ENCODE results near the gene SEMA5B. TPM values are rescaled to one million over a fixed set of nuclear protein-coding genes. Genes with fewer than 3 reads are reported as not detected.

The SEMA5B gene
- total and polyA plus RNA-seq, 7 donors: 0.08 to 1.1 (median 0.43) TPM

- Histone ChIP-seq H3K36me3 (ENCODE audit: insufficient read depth in 1 of 2, low read depth in 1 of 2) (no peaks in the 10 kb centered on the region), H3K27me3 (ENCODE audit: insufficient read depth in 3 of 3, low read length in 2 of 3) (peaks cover 0 to 23% (median 0%) of the 10 kb centered on the region in 3 donors), H3K4me1 (no peaks in the 10 kb centered on the region), H3K27ac (no peak overlapping the region), H3K4me3 (no peak overlapping the region), H3K9me3 (no peaks in the 10 kb centered on the region)
- TF ChIP-seq CTCF (IDR thresholded peaks at IDR 0.05): no peak
- no peak for DNase-seq
- intact Hi-C loops (cut with DNase I): no loop called here
- 46 to 50% (median 50%) methylated on average over 5 of the region's 5 CpGs for WGBS, 3 donors
- ATAC-seq: no peak
Measured at GRCh38 chr3:122918576-122919290, 108.8 kb downstream of the SEMA5B start.

- intact Hi-C loops (cut with DNase I): no loop called here
- H3K9me3 ChIP-seq: no peaks in the 10 kb centered on the region
- 84 to 92% (median 85%) methylated on average over 4 of the region's 4 CpGs for WGBS, 3 donors
- H3K27me3 ChIP-seq (ENCODE audit: insufficient read depth in 3 of 3, low read length in 2 of 3): peaks cover 0 to 25% (median 0%) of the 10 kb centered on the region in 3 donors
- DNase-seq (no peak), ATAC-seq (no peak)
- no peak overlapping the region for H3K27ac ChIP-seq
- no peaks in the 10 kb centered on the region for H3K4me1 ChIP-seq
- no peak overlapping the region for H3K4me3 ChIP-seq
- TF ChIP-seq CTCF (IDR thresholded peaks at IDR 0.05): no peak
- H3K36me3 ChIP-seq (ENCODE audit: insufficient read depth in 1 of 2, low read depth in 1 of 2): no peaks in the 10 kb centered on the region
Measured at GRCh38 chr3:122917412-122917811, 110.2 kb downstream of the SEMA5B start.

- DNase-seq (no peak), ATAC-seq (no peak)
- TF ChIP-seq CTCF (IDR thresholded peaks at IDR 0.05): no peak
- no peak overlapping the region for H3K4me3 ChIP-seq
- WGBS, 3 donors: 83 to 86% (median 84%) methylated on average over 6 of the region's 6 CpGs
- no peaks in the 10 kb centered on the region for H3K36me3 ChIP-seq (ENCODE audit: insufficient read depth in 1 of 2, low read depth in 1 of 2)
- H3K9me3 ChIP-seq: no peaks in the 10 kb centered on the region
- H3K27me3 ChIP-seq (ENCODE audit: insufficient read depth in 3 of 3, low read length in 2 of 3): peaks cover 0 to 22% (median 0%) of the 10 kb centered on the region in 3 donors
- intact Hi-C loops (cut with DNase I): no loop called here
- no peaks in the 10 kb centered on the region for H3K4me1 ChIP-seq
- H3K27ac ChIP-seq: no peak overlapping the region
Measured at GRCh38 chr3:122916580-122916979, 111.0 kb downstream of the SEMA5B start.

- H3K9me3 ChIP-seq: no peaks in the 10 kb centered on the region
- intact Hi-C loops (cut with DNase I): no loop called here
- peaks cover 0 to 17% (median 0%) of the 10 kb centered on the region in 3 donors for H3K27me3 ChIP-seq (ENCODE audit: insufficient read depth in 3 of 3, low read length in 2 of 3)
- no peaks in the 10 kb centered on the region for H3K36me3 ChIP-seq (ENCODE audit: insufficient read depth in 1 of 2, low read depth in 1 of 2)
- H3K4me3 ChIP-seq: no peak overlapping the region
- WGBS, 3 donors: 74 to 78% (median 77%) methylated on average over 4 of the region's 4 CpGs
- ATAC-seq (no peak), DNase-seq (no peak)
- no peak overlapping the region for H3K27ac ChIP-seq
- no peaks in the 10 kb centered on the region for H3K4me1 ChIP-seq
- TF ChIP-seq CTCF (IDR thresholded peaks at IDR 0.05): no peak
Measured at GRCh38 chr3:122916084-122916483, 111.5 kb downstream of the SEMA5B start.

Measured in psoas muscle (tissue), 8 donors.